Endothelial cell of umbilical vein (primary cell): ENCODE data around the gene SCG2. TPM values are rescaled to one million over a fixed set of nuclear protein-coding genes. Genes with fewer than 3 reads are reported as not detected.

Experiments used
- BruUV-seq: library from RNA; stranded (reverse); fragments of 400-500 nt; replicated peaks from 2 replicates; lab custom pipeline; 2021; lab: Mats Ljungman, UMichigan
- CTCF ChIA-PET: fragments of 300-600, 350-600 bp; sonication (Branson Sonifier 250); formaldehyde crosslinking; loops from one replicate; lab custom pipeline; 2021; ENCODE audit warnings: antibody characterized with exemption, inconsistent platforms; lab: Charles Lee
- POLR2A ChIA-PET: fragments of 300-600, 350-600 bp; sonication (Branson Sonifier 250); formaldehyde crosslinking; loops from one replicate; lab custom pipeline; 2021; ENCODE audit warnings: antibody characterized with exemption, inconsistent platforms; lab: Charles Lee
- DNase-seq: peaks from one replicate; pipeline ENCODE4 v3.0.0-alpha.2; 2011; ENCODE audit warnings: low read depth, low spot score
- FAIRE-seq: peaks from 2 replicates; lab custom pipeline; 2011; peaks lifted over from hg19 to GRCh38; lab: Jason Lieb, UNC
- H2AFZ ChIP-seq: 2 replicates; pipeline ENCODE4 v1.6.0; 2012; ENCODE audit warnings: low read depth, low read length, control low read depth, inconsistent platforms
- H3K27ac ChIP-seq: 2 replicates; pipeline ENCODE4 v1.5.1; 2011; ENCODE audit warnings: low read depth, mild to moderate bottlenecking, control low read depth, low read length, moderate library complexity; ENCODE audit not compliant: insufficient read depth
- H3K27me3 ChIP-seq, 2 experiments: 2 replicates each; pipeline versions ENCODE4 v1.6.0 to v1.6.1; 2011; ENCODE audit warnings: low read length in 2 of 2, mixed read lengths in 1 of 2; ENCODE audit not compliant: control insufficient read depth in 2 of 2, insufficient read depth in 2 of 2
- H3K36me3 ChIP-seq, 2 experiments: 2 replicates in 1 of 2; 3 replicates in 1 of 2; pipeline ENCODE4 v1.5.1; 2011; ENCODE audit warnings: low read length in 2 of 2, mild to moderate bottlenecking in 1 of 2, moderate library complexity in 1 of 2; ENCODE audit not compliant: control insufficient read depth in 2 of 2, insufficient read depth in 2 of 2; ENCODE audit errors: extremely low read depth in 1 of 2
- H3K4me1 ChIP-seq: 3 replicates; pipeline ENCODE4 v1.5.1; 2011; ENCODE audit warnings: mild to moderate bottlenecking, low read length; ENCODE audit not compliant: control insufficient read depth, insufficient read depth; ENCODE audit errors: extremely low read depth
- H3K4me2 ChIP-seq: 2 replicates; pipeline ENCODE4 v1.6.1; 2011; ENCODE audit warnings: low read length, control low read depth, mixed read lengths; ENCODE audit not compliant: insufficient read depth
- H3K4me3 ChIP-seq, 3 experiments: fragments of 200-600 bp in 1 of 3; sonication (generic), shearing (Covaris generic) in 1 of 3; replicated peaks in 1 of 3; 2 replicates each; pipeline ENCODE4 v1.5.1; 2011 to 2016; ENCODE audit warnings: control low read depth in 3 of 3, low read length in 3 of 3, mild to moderate bottlenecking in 2 of 3, inconsistent platforms in 1 of 3, low read depth in 1 of 3, moderate library complexity in 1 of 3; ENCODE audit not compliant: insufficient read depth in 1 of 3
- H3K79me2 ChIP-seq: 2 replicates; pipeline ENCODE4 v1.6.0; 2012; ENCODE audit warnings: low read length, inconsistent platforms; ENCODE audit not compliant: control insufficient read depth, insufficient read depth
- H3K9ac ChIP-seq: replicated peaks from 2 replicates; pipeline ENCODE3; 2011; ENCODE audit warnings: low read length, control low read depth; ENCODE audit not compliant: insufficient read depth; ENCODE audit errors: extremely low read depth
- H3K9me1 ChIP-seq: replicated peaks from 3 replicates; pipeline ENCODE4 v1.6.0; 2011; ENCODE audit warnings: mild to moderate bottlenecking, low read length; ENCODE audit not compliant: control insufficient read depth, insufficient read depth; ENCODE audit errors: extremely low read depth
- H3K9me3 ChIP-seq: replicated peaks from 2 replicates; pipeline ENCODE4 v1.5.1; 2012; ENCODE audit warnings: low read length, inconsistent platforms; ENCODE audit not compliant: control insufficient read depth, insufficient read depth
- H4K20me1 ChIP-seq: replicated peaks from 2 replicates; pipeline ENCODE3; 2011; ENCODE audit warnings: mild to moderate bottlenecking, low read length; ENCODE audit not compliant: control insufficient read depth, insufficient read depth; ENCODE audit errors: extremely low read depth
- CTCF ChIP-seq, 2 donors: IDR thresholded peaks; 1 replicate in 1 of 2; 2 replicates in 1 of 2; pipeline ENCODE4 v1.5.1; 2011; ENCODE audit warnings: low read length in 2 of 2, mild to moderate bottlenecking in 2 of 2, moderate library complexity in 2 of 2, control low read depth in 1 of 2, inconsistent platforms in 1 of 2, low read depth in 1 of 2; ENCODE audit not compliant: insufficient read depth in 1 of 2; ENCODE audit errors: extremely low read depth in 1 of 2
- EZH2 ChIP-seq: IDR thresholded peaks from 2 replicates; pipeline ENCODE4 v1.6.1; 2012; ENCODE audit warnings: borderline replicate concordance, low read depth, mild to moderate bottlenecking, moderate library complexity, low read length, inconsistent platforms; ENCODE audit not compliant: severe bottlenecking
- FOS ChIP-seq: IDR thresholded peaks from 2 replicates; pipeline ENCODE4 v1.6.1; 2011; ENCODE audit warnings: mild to moderate bottlenecking, low read length, moderate library complexity, borderline replicate concordance; ENCODE audit not compliant: insufficient read depth
- GATA2 ChIP-seq: IDR thresholded peaks from 2 replicates; pipeline ENCODE4 v1.7.0; 2011; ENCODE audit warnings: low read depth, mild to moderate bottlenecking, moderate library complexity, mixed read lengths, low read length; ENCODE audit not compliant: insufficient read length, insufficient read depth
- JUN ChIP-seq: IDR thresholded peaks from 2 replicates; pipeline ENCODE4 v1.6.1; 2011; ENCODE audit warnings: borderline replicate concordance, low read depth; ENCODE audit not compliant: insufficient read length, insufficient read depth
- MAX ChIP-seq: IDR thresholded peaks from 2 replicates; pipeline ENCODE4 v1.6.1; 2011; ENCODE audit not compliant: insufficient read depth, insufficient read length
- MYC ChIP-seq: IDR thresholded peaks from one replicate; pipeline ENCODE4 v1.6.1; 2011; ENCODE audit warnings: mild to moderate bottlenecking, low read depth, low read length
- POLR2A ChIP-seq: IDR thresholded peaks from 2 replicates; pipeline ENCODE4 v1.6.1; 2012; ENCODE audit warnings: low read depth, mild to moderate bottlenecking, control low read depth, low read length
- dilution Hi-C: fragments of 300-500 bp; cut with MboI; formaldehyde crosslinking; loops from one replicate; pipeline ENCODE4 v1.15.0; 2019; ENCODE audit warnings: low sequenced_read_pairs; ENCODE audit not compliant: extremely low pct_ligation_motif_present
- intact Hi-C: fragments of 100-400 bp; cut with micrococcal nuclease; formaldehyde crosslinking; loops from one replicate; pipeline ENCODE4 v1.10.0; 2022
- polyA plus RNA-seq, 4 experiments: library from polyadenylated mRNA; depleted of rRNA in 3 of 4; stranded (reverse) in 3 of 4; unstranded in 1 of 4; fragments of >200 nt; gene quantifications; 2 replicates each; pipeline versions ENCODE4 v1.2.1 to v1.2.3, GENCODE V29; 2011 to 2012; ENCODE audit warnings: missing spikeins in 1 of 4
- total RNA-seq: library from RNA; stranded (reverse); gene quantifications from 2 replicates; pipeline ENCODE4 v1.2.3, GENCODE V29; 2021

Gene SCG2
- total and polyA plus RNA-seq, 2 donors (not counting 3 experiments of a cell fraction or from before 2014, with no cell fraction given) = not detected

- Histone ChIP-seq H3K27me3 (no peaks in the 10 kb centered on the region), H3K9me1 (no peaks in the 10 kb centered on the region), H3K4me1 (no peaks in the 10 kb centered on the region), H3K36me3 (no peaks in the 10 kb centered on the region), H3K27ac (no peak overlapping the region), H3K4me3 (no peak overlapping the region), H3K4me2 (no peak overlapping the region), H3K9me3 (no peaks in the 10 kb centered on the region), H3K79me2 (no peaks in the 10 kb centered on the region), H2AFZ (no peak overlapping the region), H3K9ac (no peak overlapping the region), H4K20me1 (no peaks in the 10 kb centered on the region)
- CTCF ChIA-PET = no interaction called here
- POLR2A ChIA-PET = no interaction called here
- FAIRE-seq (no peak), DNase-seq (no peak)
- TF ChIP-seq GATA2 = no peak
- TF ChIP-seq FOS = no peak
- TF ChIP-seq EZH2 = no peak
- no peak for TF ChIP-seq CTCF (IDR thresholded peaks at IDR 0.05; ENCODE audit: extremely low read depth in 1 of 2, insufficient read depth in 1 of 2, low read depth in 1 of 2, low read length in 2 of 2)
- TF ChIP-seq MYC = no peak
- TF ChIP-seq POLR2A = no peak
- TF ChIP-seq JUN = no peak
- TF ChIP-seq MAX = no peak
- no TSS peak for BruUV-seq
- dilution Hi-C loops (no loop called here), intact Hi-C loops (no loop called here)
Measured at GRCh38 chr2:223643309-223643708, 41.1 kb upstream of the SCG2 start.
